Motor neuron (in vitro differentiated cells): Measurements from ENCODE around the gene FGL2. TPM values are rescaled to one million over a fixed set of nuclear protein-coding genes. Genes with fewer than 3 reads are reported as not detected.
"Not testable (repeated sequence)": the region's sequence is repeated elsewhere in the genome, so short reads cannot be mapped to it uniquely, and the experiment has no call there.

Experiments used
- ATAC-seq, 8 experiments: fragments of 200-7000 bp; cut with Tn5 transposase; replicated peaks in 6 of 8; 2 replicates each; pipeline ENCODE4 v1.8.0; 2021; ENCODE audit warnings: mild to moderate bottlenecking in 8 of 8, moderate library complexity in 8 of 8
- H3K27ac ChIP-seq, 2 donors: fragments of 250-450 bp; sonication (Bioruptor Pico); 2 replicates each; pipeline ENCODE4 v1.9.0; 2021; ENCODE audit warnings: antibody characterized with exemption in 2 of 2, mild to moderate bottlenecking in 2 of 2, moderate library complexity in 1 of 2
- H3K4me1 ChIP-seq, 2 donors: fragments of 250-450 bp; sonication (Bioruptor Pico); replicated peaks in 1 of 2; 2 replicates each; pipeline ENCODE4 v1.6.1; 2021; ENCODE audit warnings: antibody characterized with exemption in 2 of 2, mild to moderate bottlenecking in 2 of 2, moderate library complexity in 1 of 2
- H3K4me3 ChIP-seq, 5 donors: fragments of 250-450 bp; sonication (Bioruptor Pico); 2 replicates each; pipeline ENCODE4 v1.9.0; 2021; ENCODE audit warnings: antibody characterized with exemption in 5 of 5, mild to moderate bottlenecking in 5 of 5, moderate library complexity in 4 of 5
- WGBS, 10 experiments: fragments of 450-650 bp; shearing (Covaris generic); methylation state at CpG; one replicate each; pipeline ENCODE4 v1.0.0; 2022; 5-methylcytosine and 5-hydroxymethylcytosine counted together
- in situ Hi-C, 9 experiments: fragments of 400-800 bp; cut with MboI; loops; one replicate each; pipeline ENCODE4 v1.15.0; 2021; ENCODE audit warnings: low sequenced_read_pairs in 9 of 9, low pct_unique_long_range_greater_than_20kb in 2 of 9; ENCODE audit not compliant: unreplicated experiment in 9 of 9
- total RNA-seq, 8 experiments: library from RNA; unstranded; fragments of 300-600 nt; gene quantifications; 2 replicates each; pipeline versions ENCODE4 v1.2.3 to v1.2.4, GENCODE V29; 2022

Gene FGL2
- total RNA-seq, 8 experiments from 2014 or later, result 0.04 to 59.1 (median 1.4) TPM

GRCh38 chr7:77175274-77175800 is 24.3 kb downstream of the FGL2 start:
- in situ Hi-C loops, H3K4me1 ChIP-seq, H3K27ac ChIP-seq, ATAC-seq, H3K4me3 ChIP-seq: not testable (repeated sequence)
- no CpG with 5 or more reads among the region's 3 CpGs for WGBS, 10 experiments

- in situ Hi-C loops, result not testable (repeated sequence)
- peak in 1 of 8 experiments; percentile 54 for ATAC-seq
These were observed 25.2 kb downstream of the FGL2 start for GRCh38 chr7:77174418-77174817.

GRCh38 chr7:77172437-77173172 is 27.0 kb downstream of the FGL2 start:
- H3K4me3 ChIP-seq, in situ Hi-C loops, H3K27ac ChIP-seq, H3K4me1 ChIP-seq: not testable (repeated sequence)
- 92 to 100% (median 100%) methylated on average over 1 to 2 of the region's 6 CpGs; no CpG with 5 or more reads in 7 of the 10 experiments for WGBS, 10 experiments
- ATAC-seq, result peak in 3 of 8 experiments; percentile 32 to 84 (median 82)

More at GRCh38 chr7:77174418-77174817, 25.2 kb downstream of the FGL2 start:
- H3K4me3 ChIP-seq, H3K4me1 ChIP-seq, H3K27ac ChIP-seq: not testable (repeated sequence)
- 100% methylated on average over 1 of the region's 4 CpGs; no CpG with 5 or more reads in 9 of the 10 experiments for WGBS, 10 experiments

- H3K27ac ChIP-seq, in situ Hi-C loops, H3K4me3 ChIP-seq, H3K4me1 ChIP-seq, ATAC-seq: not testable (repeated sequence)
- 70 to 100% (median 90%) methylated on average over 1 to 4 of the region's 4 CpGs for WGBS, 10 experiments
These were observed 28.5 kb downstream of the FGL2 start for GRCh38 chr7:77171073-77171472.

- WGBS, 10 experiments, result 0 to 80% (median 0%) methylated on average over 1 of the region's 1 CpG; no CpG with 5 or more reads in 2 of the 10 experiments
- Histone ChIP-seq H3K27ac (no peak overlapping the region), H3K4me1 (no peaks in the 10 kb centered on the region), H3K4me3 (no peak overlapping the region)
- no peak for ATAC-seq
- in situ Hi-C loops, result no loop called here
These were observed 42.2 kb downstream of the FGL2 start for GRCh38 chr7:77157446-77157845.

GRCh38 chr7:77157034-77157433 is 42.6 kb downstream of the FGL2 start:
- H3K27ac ChIP-seq, H3K4me3 ChIP-seq, in situ Hi-C loops, H3K4me1 ChIP-seq: not testable (repeated sequence)
- peak in 1 of 8 experiments; percentile 30 for ATAC-seq
- no CpG with 5 or more reads among the region's 1 CpG for WGBS, 10 experiments

- ATAC-seq, result peak in 1 of 8 experiments; percentile 9
- H3K4me1 ChIP-seq, H3K4me3 ChIP-seq, H3K27ac ChIP-seq, in situ Hi-C loops: not testable (repeated sequence)
- 50 to 100% (median 81%) methylated on average over 1 to 2 of the region's 5 CpGs; no CpG with 5 or more reads in 2 of the 10 experiments for WGBS, 10 experiments
These were observed 43.8 kb downstream of the FGL2 start for GRCh38 chr7:77155601-77156377.

- in situ Hi-C loops, H3K4me1 ChIP-seq, H3K27ac ChIP-seq, H3K4me3 ChIP-seq: not testable (repeated sequence)
- peak; percentile 25 to 98 (median 78) for ATAC-seq
- WGBS, 10 experiments, result 100% methylated on average over 1 of the region's 3 CpGs; no CpG with 5 or more reads in 9 of the 10 experiments
These were observed 44.6 kb downstream of the FGL2 start for GRCh38 chr7:77154917-77155464.

- H3K4me3 ChIP-seq, H3K4me1 ChIP-seq, H3K27ac ChIP-seq, ATAC-seq, in situ Hi-C loops: not testable (repeated sequence)
These were observed 47.4 kb downstream of the FGL2 start for GRCh38 chr7:77152232-77152631.

Other genes with a start within 250 kb of the FGL2 start
- not detected for gene SPDYE17, start 167.5 kb downstream of the FGL2 start, total RNA-seq
- 1 to 10 TPM in 2 of 8 experiments, under 1 TPM in 5, not detected in 1; 0.29 to 2.3 (median 0.66) TPM for gene SPDYE18, start 137.3 kb downstream of the FGL2 start, total RNA-seq
- 10 to 100 TPM in 3 of 8 experiments, 1 to 10 TPM in 5; 3.3 to 32.5 (median 7.7) TPM for gene CCDC146, start 77.2 kb downstream of the FGL2 start, total RNA-seq
- gene GSAP, start 216.5 kb upstream of the FGL2 start, total RNA-seq, result 10 to 100 TPM in 1 of 8 experiments, 1 to 10 TPM in 5, under 1 TPM in 2; 0.33 to 18.0 (median 1.7) TPM